SK-N-SH (cell line): Measurements from ENCODE around the gene CNTNAP5. TPM values are rescaled to one million over a fixed set of nuclear protein-coding genes. Genes with fewer than 3 reads are reported as not detected.

Source experiments
- CTCF ChIA-PET: fragments of 300-600, 350-600 bp; formaldehyde crosslinking; extraction: SDS; loops from one replicate; lab custom pipeline; 2021; lab: Yijun Ruan, JAX
- POLR2A ChIA-PET: fragments of 350-600 bp; sonication (Branson Sonifier 250); formaldehyde crosslinking; extraction: SDS; loops from one replicate; lab custom pipeline; 2020; ENCODE audit warnings: antibody characterized with exemption, inconsistent platforms; lab: Yijun Ruan, JAX
- DNase-seq: peaks from one replicate; pipeline ENCODE4 v3.0.0; 2012
- H2AFZ ChIP-seq: fragments of 200-600 bp; sonication (generic); 2 replicates; pipeline ENCODE4 v1.8.1; 2016; ENCODE audit warnings: antibody characterized with exemption, mild to moderate bottlenecking, low read depth
- H3F3A ChIP-seq: fragments of 200-600 bp; sonication (generic); replicated peaks from 2 replicates; pipeline ENCODE3; 2016; ENCODE audit warnings: antibody characterized with exemption, mild to moderate bottlenecking; ENCODE audit not compliant: insufficient read depth
- H3K27ac ChIP-seq, 2 experiments: fragments of 200-500 bp in 1 of 2; fragments of 200-600 bp in 1 of 2; sonication (Bioruptor generic) in 1 of 2; sonication (generic), shearing (Covaris generic) in 1 of 2; 2 replicates each; pipeline versions ENCODE4 v1.5.1 to v1.6.1; 2014 to 2016; ENCODE audit warnings: low read depth in 2 of 2, inconsistent platforms in 1 of 2, low read length in 1 of 2, mild to moderate bottlenecking in 1 of 2, mixed read lengths in 1 of 2
- H3K27me3 ChIP-seq: fragments of 200-600 bp; sonication (generic), shearing (Covaris generic); 2 replicates; pipeline ENCODE4 v1.6.1; 2016; ENCODE audit warnings: mixed run types; ENCODE audit not compliant: insufficient read depth
- H3K36me3 ChIP-seq, 2 experiments: fragments of 200-500 bp in 1 of 2; fragments of 200-600 bp in 1 of 2; sonication (Bioruptor generic) in 1 of 2; sonication (generic) in 1 of 2; replicated peaks in 1 of 2; 2 replicates each; pipeline versions ENCODE3 to v1.5.1; 2014 to 2016; ENCODE audit warnings: low read length in 1 of 2, mild to moderate bottlenecking in 1 of 2; ENCODE audit not compliant: insufficient read depth in 2 of 2, control insufficient read depth in 1 of 2
- H3K4me1 ChIP-seq, 2 experiments: fragments of 200-500 bp in 1 of 2; fragments of 200-600 bp in 1 of 2; sonication (Bioruptor generic) in 1 of 2; sonication (generic), shearing (Covaris generic) in 1 of 2; 2 replicates each; pipeline versions ENCODE4 v1.5.1 to v1.6.1; 2014 to 2016; ENCODE audit warnings: low read depth in 1 of 2, low read length in 1 of 2, mixed run types in 1 of 2; ENCODE audit not compliant: insufficient read depth in 2 of 2, control insufficient read depth in 1 of 2
- H3K4me2 ChIP-seq: fragments of 200-600 bp; sonication (generic), shearing (Covaris generic); 2 replicates; pipeline ENCODE4 v1.6.1; 2017; ENCODE audit warnings: mixed run types
- H3K4me3 ChIP-seq, 2 experiments: fragments of 200-500 bp in 1 of 2; fragments of 200-600 bp in 1 of 2; sonication (Bioruptor generic) in 1 of 2; sonication (generic), shearing (Covaris generic) in 1 of 2; 2 replicates each; pipeline versions ENCODE4 v1.5.1 to v1.8.1; 2014 to 2016; ENCODE audit warnings: low read depth in 2 of 2, inconsistent platforms in 1 of 2, low read length in 1 of 2, mild to moderate bottlenecking in 1 of 2, mixed read lengths in 1 of 2, moderate library complexity in 1 of 2
- H3K79me2 ChIP-seq: fragments of 200-600 bp; sonication (generic); 2 replicates; pipeline ENCODE4 v1.8.1; 2017; ENCODE audit warnings: mild to moderate bottlenecking; ENCODE audit not compliant: insufficient read depth
- H3K9ac ChIP-seq: fragments of 200-600 bp; sonication (generic); 2 replicates; pipeline ENCODE4 v1.6.1; 2017; ENCODE audit warnings: mixed run types
- H3K9me2 ChIP-seq: fragments of 200-600 bp; sonication (generic); 2 replicates; pipeline ENCODE4 v1.6.1; 2017; ENCODE audit warnings: mixed run types
- H3K9me3 ChIP-seq: fragments of 200-600 bp; sonication (generic); 2 replicates; pipeline ENCODE4 v1.6.1; 2017; ENCODE audit warnings: mixed run types, mild to moderate bottlenecking, moderate library complexity
- H4K20me1 ChIP-seq: fragments of 200-600 bp; sonication (generic); 2 replicates; pipeline ENCODE4 v1.6.1; 2017; ENCODE audit warnings: mild to moderate bottlenecking, mixed run types; ENCODE audit not compliant: insufficient read depth
- ELF1 ChIP-seq: IDR thresholded peaks from 2 replicates; pipeline ENCODE4 v1.4.0; 2012
- FOSL2 ChIP-seq: IDR thresholded peaks from 2 replicates; pipeline ENCODE4 v1.4.0; 2012; ENCODE audit warnings: low read depth, mild to moderate bottlenecking, moderate library complexity, borderline replicate concordance
- FOXJ3 ChIP-seq: sonication (generic); formaldehyde crosslinking; IDR thresholded peaks from 2 replicates; pipeline ENCODE4 v1.5.1; 2020; ENCODE audit warnings: mild to moderate bottlenecking, missing genetic modification reagents
- FOXM1 ChIP-seq: IDR thresholded peaks from 2 replicates; pipeline ENCODE4 v1.4.0; 2012; ENCODE audit warnings: low read depth, mild to moderate bottlenecking
- GATA2 ChIP-seq: sonication (generic); formaldehyde crosslinking; IDR thresholded peaks from 2 replicates; pipeline ENCODE4 v1.5.0; 2020; ENCODE audit warnings: mild to moderate bottlenecking, missing genetic modification reagents
- MEF2A ChIP-seq: IDR thresholded peaks from 2 replicates; pipeline ENCODE4 v1.4.0; 2012; ENCODE audit warnings: low read depth, borderline replicate concordance
- MXI1 ChIP-seq: IDR thresholded peaks from 2 replicates; pipeline ENCODE4 v1.6.1; 2012; ENCODE audit warnings: mild to moderate bottlenecking, low read depth, low read length, improper control_type of control experiment
- RAD21 ChIP-seq: IDR thresholded peaks from 2 replicates; pipeline ENCODE4 v1.6.1; 2012; ENCODE audit warnings: mild to moderate bottlenecking, low read length
- REST ChIP-seq: IDR thresholded peaks from 2 replicates; pipeline ENCODE4 v1.6.1; 2012; ENCODE audit warnings: mild to moderate bottlenecking, low read depth, low read length, moderate library complexity
- TCF12 ChIP-seq: IDR thresholded peaks from 2 replicates; pipeline ENCODE4 v1.4.0; 2012
- TEAD4 ChIP-seq: IDR thresholded peaks from 2 replicates; pipeline ENCODE4 v1.4.0; 2012; ENCODE audit warnings: mild to moderate bottlenecking, borderline replicate concordance; ENCODE audit not compliant: insufficient read depth
- YY1 ChIP-seq: IDR thresholded peaks from 2 replicates; pipeline ENCODE4 v1.4.0; 2012; ENCODE audit warnings: low read depth, mild to moderate bottlenecking
- WGBS: methylation state at CpG from one replicate; pipeline ENCODE4 v1.1.6; 2017; ENCODE audit warnings: low lambda C conversion rate; 5-methylcytosine and 5-hydroxymethylcytosine counted together
- polyA plus RNA-seq, 3 experiments: library from polyadenylated mRNA; depleted of rRNA; stranded (reverse); fragments of >200 nt; gene quantifications; 2 replicates each; pipeline ENCODE4 v1.2.3, GENCODE V29; 2012
- TF ChIP-seq, protein P1 (sequence below): IDR thresholded peaks from 2 replicates; pipeline ENCODE4; 2012
- TF ChIP-seq, protein P2 (sequence below): fragments of 200-600 bp; sonication (generic); IDR thresholded peaks from 2 replicates; pipeline ENCODE4 v1.6.1; 2017; ENCODE audit warnings: antibody characterized with exemption, mild to moderate bottlenecking, moderate library complexity

The CNTNAP5 gene
- polyA plus RNA-seq, 1 of the 3 experiments (the other 2 are of a cell fraction) = 0.08 TPM

DNA sequence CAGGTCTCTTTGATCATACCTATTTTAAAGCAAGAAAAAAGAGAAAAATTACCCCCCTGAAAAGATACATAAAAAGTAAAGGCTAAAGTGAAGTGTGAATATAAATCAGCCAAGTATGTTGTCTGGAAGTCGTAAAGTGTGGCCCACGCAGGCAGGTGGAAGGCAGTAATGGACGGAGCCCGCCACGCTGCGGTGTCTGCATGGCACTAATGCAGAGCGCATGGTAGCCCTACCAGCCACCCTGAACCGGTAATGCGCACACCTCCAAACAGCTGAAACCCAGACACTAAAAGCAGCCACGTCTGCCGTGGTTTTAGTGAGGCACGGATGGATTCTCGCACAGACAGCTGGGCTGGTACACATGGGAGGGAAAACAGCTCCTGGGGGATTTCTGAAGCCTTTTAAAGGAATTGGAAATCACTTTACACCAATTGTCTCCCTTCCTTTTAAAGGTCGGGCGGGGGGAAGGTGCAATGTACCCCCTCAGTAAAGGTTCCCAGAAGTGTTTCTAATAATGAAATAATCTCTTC lies 615.2 kb downstream of the CNTNAP5 start (continued):
- TF ChIP-seq, protein P1, sequence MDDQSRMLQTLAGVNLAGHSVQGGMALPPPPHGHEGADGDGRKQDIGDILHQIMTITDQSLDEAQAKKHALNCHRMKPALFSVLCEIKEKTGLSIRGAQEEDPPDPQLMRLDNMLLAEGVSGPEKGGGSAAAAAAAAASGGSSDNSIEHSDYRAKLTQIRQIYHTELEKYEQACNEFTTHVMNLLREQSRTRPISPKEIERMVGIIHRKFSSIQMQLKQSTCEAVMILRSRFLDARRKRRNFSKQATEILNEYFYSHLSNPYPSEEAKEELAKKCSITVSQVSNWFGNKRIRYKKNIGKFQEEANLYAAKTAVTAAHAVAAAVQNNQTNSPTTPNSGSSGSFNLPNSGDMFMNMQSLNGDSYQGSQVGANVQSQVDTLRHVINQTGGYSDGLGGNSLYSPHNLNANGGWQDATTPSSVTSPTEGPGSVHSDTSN = no peak
- TF ChIP-seq MXI1 (no peak), YY1 (no peak), REST (no peak), FOXJ3 (CRISPR knock-in tag) (no peak), FOSL2 (no peak), MEF2A (no peak)

- no peaks in the 10 kb centered on the region for H3K36me3 ChIP-seq
- H4K20me1 ChIP-seq = no peaks in the 10 kb centered on the region
- no peaks in the 10 kb centered on the region for H3K4me1 ChIP-seq
- no peak for DNase-seq
- H3K79me2 ChIP-seq = no peaks in the 10 kb centered on the region
- no peaks in the 10 kb centered on the region for H3K9me2 ChIP-seq
- H2AFZ ChIP-seq = no peak overlapping the region
- H3K4me3 ChIP-seq = no peak overlapping the region
- TF ChIP-seq GATA2 (CRISPR knock-in tag) = no peak
- no peak overlapping the region for H3K9ac ChIP-seq
- ChIA-PET CTCF (no interaction called here), POLR2A (no interaction called here)
- no peaks in the 10 kb centered on the region for H3K9me3 ChIP-seq
- H3K27ac ChIP-seq = no peak overlapping the region
- H3F3A ChIP-seq = no peaks in the 10 kb centered on the region
- H3K4me2 ChIP-seq = no peak overlapping the region
- 27% methylated on average over 4 of the region's 4 CpGs for WGBS
- no peaks in the 10 kb centered on the region for H3K27me3 ChIP-seq
Observed at GRCh38 chr2:124646166-124646815, 621.2 kb downstream of the CNTNAP5 start.

DNA sequence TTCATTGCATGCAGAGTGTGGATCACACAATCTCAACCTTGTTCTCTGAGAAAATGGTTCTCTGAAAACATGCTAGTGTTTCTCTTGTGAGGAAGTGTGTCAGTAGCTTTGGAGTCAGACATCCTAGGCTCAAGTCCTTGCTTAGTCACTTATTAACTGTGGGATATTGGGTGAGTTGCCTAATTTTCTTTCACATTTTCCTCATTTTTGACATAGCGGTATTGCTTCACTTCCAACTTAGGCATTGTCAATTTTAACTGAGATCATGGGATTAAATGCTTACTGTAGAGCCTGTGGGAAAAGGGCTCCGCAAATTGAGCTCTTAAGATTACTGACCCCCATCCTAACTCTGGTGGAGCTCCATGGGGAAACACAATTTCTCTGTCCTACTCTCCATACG lies 622.2 kb downstream of the CNTNAP5 start:
- WGBS = 47% methylated on average over 3 of the region's 3 CpGs
- H2AFZ ChIP-seq = no peak overlapping the region
- no peaks in the 10 kb centered on the region for H3K9me3 ChIP-seq
- no peaks in the 10 kb centered on the region for H3K9me2 ChIP-seq
- H3K27ac ChIP-seq = no peak overlapping the region
- no peak overlapping the region for H3K9ac ChIP-seq
- H3K27me3 ChIP-seq = no peaks in the 10 kb centered on the region
- DNase-seq = no peak
- H3K79me2 ChIP-seq = no peaks in the 10 kb centered on the region
- H3F3A ChIP-seq = no peaks in the 10 kb centered on the region
- no peak overlapping the region for H3K4me3 ChIP-seq
- POLR2A ChIA-PET = no interaction called here
- no peaks in the 10 kb centered on the region for H4K20me1 ChIP-seq
- no peaks in the 10 kb centered on the region for H3K36me3 ChIP-seq
- H3K4me1 ChIP-seq = no peaks in the 10 kb centered on the region
- no peak overlapping the region for H3K4me2 ChIP-seq
- CTCF ChIA-PET = no interaction called here
- TF ChIP-seq REST (no peak), TCF12 (no peak), RAD21 (no peak), FOXM1 (no peak), ELF1 (no peak), TEAD4 (no peak)
- TF ChIP-seq, protein P2, sequence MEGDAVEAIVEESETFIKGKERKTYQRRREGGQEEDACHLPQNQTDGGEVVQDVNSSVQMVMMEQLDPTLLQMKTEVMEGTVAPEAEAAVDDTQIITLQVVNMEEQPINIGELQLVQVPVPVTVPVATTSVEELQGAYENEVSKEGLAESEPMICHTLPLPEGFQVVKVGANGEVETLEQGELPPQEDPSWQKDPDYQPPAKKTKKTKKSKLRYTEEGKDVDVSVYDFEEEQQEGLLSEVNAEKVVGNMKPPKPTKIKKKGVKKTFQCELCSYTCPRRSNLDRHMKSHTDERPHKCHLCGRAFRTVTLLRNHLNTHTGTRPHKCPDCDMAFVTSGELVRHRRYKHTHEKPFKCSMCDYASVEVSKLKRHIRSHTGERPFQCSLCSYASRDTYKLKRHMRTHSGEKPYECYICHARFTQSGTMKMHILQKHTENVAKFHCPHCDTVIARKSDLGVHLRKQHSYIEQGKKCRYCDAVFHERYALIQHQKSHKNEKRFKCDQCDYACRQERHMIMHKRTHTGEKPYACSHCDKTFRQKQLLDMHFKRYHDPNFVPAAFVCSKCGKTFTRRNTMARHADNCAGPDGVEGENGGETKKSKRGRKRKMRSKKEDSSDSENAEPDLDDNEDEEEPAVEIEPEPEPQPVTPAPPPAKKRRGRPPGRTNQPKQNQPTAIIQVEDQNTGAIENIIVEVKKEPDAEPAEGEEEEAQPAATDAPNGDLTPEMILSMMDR = no peak
